GM12801 (cell line): ENCODE measurements around the gene NKPD1.

ENCODE experiments used
- CTCF ChIP-seq: IDR thresholded peaks from one replicate; pipeline ENCODE4 v1.5.1; 2011; ENCODE audit warnings: control low read depth; ENCODE audit not compliant: insufficient read length; ENCODE audit errors: extremely low read depth

NKPD1 gene

GRCh38 chr19:45171211-45171623 is 10.4 kb upstream of the NKPD1 start:
- no peak for TF ChIP-seq CTCF

- TF ChIP-seq CTCF, result no peak
These were observed 9.6 kb upstream of the NKPD1 start for GRCh38 chr19:45170146-45171106.

- TF ChIP-seq CTCF, result no peak
These were observed 8.8 kb upstream of the NKPD1 start for GRCh38 chr19:45169602-45170001.

- TF ChIP-seq CTCF, result no peak
These were observed 8.1 kb upstream of the NKPD1 start for GRCh38 chr19:45168767-45169351.

- TF ChIP-seq CTCF, result no peak
These were observed 6.0 kb upstream of the NKPD1 start for GRCh38 chr19:45166723-45167252.

GRCh38 chr19:45164577-45165335 is 4.0 kb upstream of the NKPD1 start:
- no peak for TF ChIP-seq CTCF
